T-helper 17 cell (primary cell): ENCODE measurements around the gene SNRNP25. TPM values are rescaled to one million over a fixed set of nuclear protein-coding genes. Genes with fewer than 3 reads are reported as not detected.
"Not testable (repeated sequence)": the region's sequence is repeated elsewhere in the genome, so short reads cannot be mapped to it uniquely, and the experiment has no call there.

Experiments used
- ATAC-seq: fragments of 150-1000 bp; cut with Tn5 transposase; 2 replicates; pipeline ENCODE4 v1.10.0; 2021; ENCODE audit warnings: mild to moderate bottlenecking, moderate library complexity
- DNase-seq, 3 donors: peaks; one replicate each; pipeline versions ENCODE4 v3.0.0 to v3.0.0-alpha.2; 2020 to 2021
- H3K9me3 ChIP-seq: one replicate; pipeline ENCODE4 v1.7.0; 2013; ENCODE audit warnings: low read length, mild to moderate bottlenecking; ENCODE audit not compliant: control insufficient read depth, poor library complexity, severe bottlenecking
- H3K27ac Mint-ChIP-seq: one replicate; pipeline ENCODE4 v1.8.0; 2022; ENCODE audit warnings: mild to moderate bottlenecking, moderate library complexity, mixed read lengths
- H3K27me3 Mint-ChIP-seq: one replicate; pipeline ENCODE4 v1.8.0; 2022; ENCODE audit warnings: mixed read lengths
- H3K36me3 Mint-ChIP-seq: one replicate; pipeline ENCODE4 v1.8.0; 2022; ENCODE audit warnings: low read depth, mixed read lengths
- H3K4me1 Mint-ChIP-seq: one replicate; pipeline ENCODE4 v1.8.0; 2022; ENCODE audit warnings: mild to moderate bottlenecking, mixed read lengths
- H3K4me3 Mint-ChIP-seq: one replicate; pipeline ENCODE4 v1.8.0; 2022; ENCODE audit warnings: mild to moderate bottlenecking, moderate library complexity, mixed read lengths
- total RNA-seq, 4 donors: library from RNA in 2 of 4; stranded (reverse) in 2 of 4; gene quantifications; one replicate each; pipeline ENCODE4 v1.2.3 and lab custom pipeline; 2022 to 2026

Gene SNRNP25
- total RNA-seq, 2 donors from 2014 or later: 6.5 to 7.3 TPM

DNA sequence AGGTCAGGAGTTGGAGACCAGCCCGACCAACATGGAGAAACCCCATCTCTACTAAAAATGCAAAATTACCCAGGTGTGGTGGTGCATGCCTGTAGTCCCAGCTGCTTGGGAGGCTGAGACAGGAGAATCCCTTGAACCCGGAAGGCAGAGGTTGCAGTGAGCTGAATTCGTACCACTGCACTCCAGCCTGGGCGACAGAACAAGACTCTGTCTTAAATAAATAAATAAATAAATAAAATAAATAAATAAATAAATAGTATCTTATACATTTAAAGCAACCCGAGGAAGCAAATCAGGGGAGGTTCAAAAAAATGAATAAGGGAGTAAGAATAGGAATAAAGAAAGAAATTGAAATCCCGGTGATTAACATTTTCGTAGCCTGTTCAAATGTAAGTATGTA is 7.1 kb upstream of the SNRNP25 start:
- H3K27me3 Mint-ChIP-seq, DNase-seq, H3K27ac Mint-ChIP-seq, H3K9me3 ChIP-seq, ATAC-seq, H3K4me3 Mint-ChIP-seq: not testable (repeated sequence)
- Mint-ChIP-seq H3K4me1 (peaks cover 26% of the 10 kb centered on the region), H3K36me3 (peaks cover 10% of the 10 kb centered on the region)

DNA sequence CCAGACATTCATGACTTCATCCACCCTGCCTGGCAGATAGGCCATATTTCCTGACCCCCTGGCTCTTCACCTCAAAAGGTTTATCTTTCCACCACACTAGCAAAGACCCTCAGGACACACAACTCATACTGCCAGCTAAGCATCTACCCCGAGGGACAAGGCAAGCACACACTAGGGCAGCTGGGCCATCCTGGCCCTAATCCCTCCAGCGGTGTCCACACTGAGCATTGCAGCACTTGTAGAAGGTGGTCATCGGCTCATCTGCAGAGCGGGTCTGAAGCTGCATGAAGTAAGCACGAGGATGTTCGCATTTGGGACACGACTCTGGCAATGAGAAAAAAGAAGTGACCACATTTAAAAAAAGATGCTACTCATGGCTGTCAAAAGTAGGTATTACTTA is 6.4 kb upstream of the SNRNP25 start:
- no peak overlapping the region for H3K4me3 Mint-ChIP-seq
- no peaks in the 10 kb centered on the region for H3K27me3 Mint-ChIP-seq
- H3K27ac Mint-ChIP-seq: no peak overlapping the region
- no peak for DNase-seq
- peaks cover 24% of the 10 kb centered on the region for H3K4me1 Mint-ChIP-seq
- peaks cover 6% of the 10 kb centered on the region for H3K36me3 Mint-ChIP-seq
- H3K9me3 ChIP-seq: no peaks in the 10 kb centered on the region
- ATAC-seq: no peak

DNA sequence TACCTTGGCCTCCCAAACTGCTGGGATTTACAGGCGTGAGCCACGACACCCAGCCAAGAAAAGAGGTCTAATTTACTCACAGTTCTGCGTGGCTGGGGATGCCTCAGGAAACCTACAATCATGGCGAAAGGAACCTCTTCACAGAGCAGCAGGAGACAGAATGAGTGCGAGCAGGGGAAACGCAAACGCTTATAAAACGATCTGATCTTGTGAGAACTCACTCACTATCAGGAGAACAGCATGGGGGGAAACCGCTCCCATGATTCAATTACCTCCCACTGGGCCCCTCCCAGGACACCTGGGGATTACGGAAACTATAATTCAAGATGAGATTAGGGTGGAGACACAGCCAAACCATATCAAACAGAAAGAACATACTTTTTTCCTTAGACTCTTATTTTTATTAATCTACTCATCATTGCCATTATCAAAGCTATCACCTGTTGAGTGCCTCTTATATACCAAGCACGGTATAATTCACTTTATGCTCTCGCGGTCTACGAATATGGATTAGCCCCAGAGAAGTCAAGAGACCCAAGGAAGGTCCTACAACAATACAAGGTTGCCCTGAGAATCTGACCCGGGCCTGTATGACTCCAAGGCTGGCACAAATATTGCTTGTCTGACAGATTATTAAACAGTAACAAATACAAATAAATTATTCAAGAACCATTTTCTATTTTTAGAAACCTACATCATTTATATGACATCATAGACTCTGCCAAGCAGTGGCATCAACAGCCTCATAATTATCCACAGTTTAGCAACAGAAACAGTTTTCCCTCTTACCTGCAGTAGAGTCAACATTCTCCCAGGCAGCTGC is 2.6 kb upstream of the SNRNP25 start:
- peak overlapping the region; percentile 34 for H3K27ac Mint-ChIP-seq
- ATAC-seq: no peak

DNA sequence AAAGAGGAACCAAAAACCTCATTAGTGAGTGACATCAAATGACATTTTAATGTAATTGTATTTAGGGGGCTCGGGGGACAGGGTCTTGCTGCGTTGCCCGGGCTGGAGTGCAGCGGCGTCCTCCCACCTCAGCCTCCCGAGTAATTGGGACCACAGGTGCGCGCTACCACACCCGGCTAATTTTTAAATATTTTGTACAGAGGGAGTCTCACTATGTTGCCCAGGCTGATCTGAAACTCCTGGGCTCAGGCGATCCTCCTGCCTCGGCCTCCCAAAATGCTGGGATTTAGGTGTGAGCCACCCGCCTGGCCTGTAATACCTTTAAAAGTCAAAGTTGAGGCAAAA is 581 bp downstream of the SNRNP25 start:
- H3K4me1 Mint-ChIP-seq: peaks cover 28% of the 10 kb centered on the region
- DNase-seq (no peak), ATAC-seq (no peak)
- H3K27me3 Mint-ChIP-seq: no peaks in the 10 kb centered on the region
- no peaks in the 10 kb centered on the region for H3K9me3 ChIP-seq
- H3K4me3 Mint-ChIP-seq: peak overlapping the region; percentile 98
- H3K36me3 Mint-ChIP-seq: peaks cover 4% of the 10 kb centered on the region
- no peak overlapping the region for H3K27ac Mint-ChIP-seq

More for the DNA sequence above, 2.6 kb upstream of the SNRNP25 start:
- no peaks in the 10 kb centered on the region for H3K36me3 Mint-ChIP-seq
- DNase-seq: no peak
- H3K9me3 ChIP-seq: no peaks in the 10 kb centered on the region
- H3K4me3 Mint-ChIP-seq: peak overlapping the region; percentile 98
- H3K4me1 Mint-ChIP-seq: peaks cover 24% of the 10 kb centered on the region
- H3K27me3 Mint-ChIP-seq: no peaks in the 10 kb centered on the region

DNA sequence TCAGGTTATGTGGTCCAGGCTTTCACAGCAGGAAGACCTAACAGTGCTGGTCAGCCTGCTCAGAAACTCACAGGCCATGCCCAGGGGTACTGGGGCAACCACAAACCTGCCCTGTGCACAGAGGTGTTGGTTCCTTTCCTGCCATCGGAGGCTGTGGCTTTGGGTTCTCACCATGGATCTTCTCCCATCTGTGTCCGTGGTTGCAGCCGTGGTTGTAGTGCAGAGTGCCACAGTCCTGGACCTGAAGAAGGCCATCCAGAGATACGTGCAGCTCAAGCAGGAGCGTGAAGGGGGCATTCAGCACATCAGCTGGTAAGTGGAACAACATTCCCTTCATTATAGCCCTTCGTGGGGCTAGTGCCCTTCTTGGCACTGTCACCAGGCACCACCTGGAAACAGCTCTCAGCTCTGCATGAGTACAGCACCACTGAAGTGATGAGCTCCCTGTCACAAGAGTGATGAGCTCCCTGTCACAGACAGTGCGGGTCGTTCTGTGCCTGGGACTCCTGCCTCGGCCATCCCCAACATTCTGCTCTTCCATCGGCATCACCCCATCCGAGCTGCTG is 2.0 kb downstream of the SNRNP25 start:
- Mint-ChIP-seq H3K27me3 (no peaks in the 10 kb centered on the region), H3K4me3 (peak overlapping the region; percentile 52), H3K27ac (no peak overlapping the region), H3K4me1 (peaks cover 24% of the 10 kb centered on the region), H3K36me3 (peaks cover 4% of the 10 kb centered on the region)
- no peaks in the 10 kb centered on the region for H3K9me3 ChIP-seq
- DNase-seq: no peak
- no peak for ATAC-seq

DNA sequence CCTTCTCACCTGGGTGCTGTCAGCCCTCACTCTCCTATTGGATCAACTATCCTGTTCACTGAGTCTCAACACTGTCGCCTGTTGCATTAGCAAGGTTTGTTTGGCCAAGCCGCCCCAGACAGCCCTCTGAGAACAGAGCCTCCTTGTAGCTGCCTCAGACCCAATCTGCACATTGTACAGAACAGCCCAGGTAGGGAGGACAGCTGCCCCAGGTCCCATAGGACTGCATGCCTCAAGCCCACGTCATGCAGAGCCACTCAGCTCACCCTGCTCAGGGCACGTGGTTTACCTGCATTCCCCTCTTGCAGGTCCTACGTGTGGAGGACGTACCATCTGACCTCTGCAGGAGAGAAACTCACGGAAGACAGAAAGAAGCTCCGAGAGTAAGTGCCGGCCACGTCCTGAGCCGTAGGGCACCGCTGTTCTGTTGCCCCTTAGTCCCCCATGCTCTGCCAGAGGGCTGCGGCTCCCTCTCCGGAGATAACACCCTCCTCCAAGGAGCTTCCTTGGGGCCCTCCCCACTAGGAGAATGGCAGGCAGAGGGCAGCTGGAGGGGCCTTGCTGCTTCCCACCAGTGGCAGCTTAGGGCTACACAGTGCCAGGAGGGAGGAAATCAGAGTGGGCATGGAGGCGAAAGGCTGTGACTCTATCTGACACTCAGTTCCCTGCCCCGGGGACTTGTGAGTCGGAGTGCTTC is 2.8 kb downstream of the SNRNP25 start:
- ATAC-seq (no peak), DNase-seq (no peak)
- Mint-ChIP-seq H3K4me3 (peak overlapping the region; percentile 52), H3K4me1 (peaks cover 17% of the 10 kb centered on the region), H3K27me3 (no peaks in the 10 kb centered on the region), H3K27ac (no peak overlapping the region), H3K36me3 (peaks cover 4% of the 10 kb centered on the region)
- H3K9me3 ChIP-seq: no peaks in the 10 kb centered on the region

DNA sequence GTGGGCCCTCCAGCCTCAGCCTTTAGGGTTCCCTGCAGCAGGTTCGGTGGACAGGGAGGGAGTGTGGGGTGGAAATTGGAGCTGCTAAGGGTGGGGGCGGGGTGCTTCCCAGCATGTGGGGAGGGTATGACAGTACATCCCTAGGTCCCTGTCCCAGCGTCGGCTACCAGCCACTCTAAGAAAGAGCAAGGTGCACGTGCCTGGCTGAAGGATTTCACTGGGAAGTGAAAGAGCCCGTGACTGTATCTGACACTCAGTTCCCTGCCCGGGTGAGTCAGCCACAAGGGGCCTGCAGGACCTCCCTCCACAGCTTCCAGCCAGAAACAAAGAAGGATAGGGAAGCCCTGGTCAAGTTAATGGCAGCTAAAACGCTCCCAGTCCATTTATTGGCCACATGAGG is 4.1 kb downstream of the SNRNP25 start:
- H3K4me3 Mint-ChIP-seq: no peak overlapping the region
- no peak for ATAC-seq
- peaks cover 11% of the 10 kb centered on the region for H3K4me1 Mint-ChIP-seq

DNA sequence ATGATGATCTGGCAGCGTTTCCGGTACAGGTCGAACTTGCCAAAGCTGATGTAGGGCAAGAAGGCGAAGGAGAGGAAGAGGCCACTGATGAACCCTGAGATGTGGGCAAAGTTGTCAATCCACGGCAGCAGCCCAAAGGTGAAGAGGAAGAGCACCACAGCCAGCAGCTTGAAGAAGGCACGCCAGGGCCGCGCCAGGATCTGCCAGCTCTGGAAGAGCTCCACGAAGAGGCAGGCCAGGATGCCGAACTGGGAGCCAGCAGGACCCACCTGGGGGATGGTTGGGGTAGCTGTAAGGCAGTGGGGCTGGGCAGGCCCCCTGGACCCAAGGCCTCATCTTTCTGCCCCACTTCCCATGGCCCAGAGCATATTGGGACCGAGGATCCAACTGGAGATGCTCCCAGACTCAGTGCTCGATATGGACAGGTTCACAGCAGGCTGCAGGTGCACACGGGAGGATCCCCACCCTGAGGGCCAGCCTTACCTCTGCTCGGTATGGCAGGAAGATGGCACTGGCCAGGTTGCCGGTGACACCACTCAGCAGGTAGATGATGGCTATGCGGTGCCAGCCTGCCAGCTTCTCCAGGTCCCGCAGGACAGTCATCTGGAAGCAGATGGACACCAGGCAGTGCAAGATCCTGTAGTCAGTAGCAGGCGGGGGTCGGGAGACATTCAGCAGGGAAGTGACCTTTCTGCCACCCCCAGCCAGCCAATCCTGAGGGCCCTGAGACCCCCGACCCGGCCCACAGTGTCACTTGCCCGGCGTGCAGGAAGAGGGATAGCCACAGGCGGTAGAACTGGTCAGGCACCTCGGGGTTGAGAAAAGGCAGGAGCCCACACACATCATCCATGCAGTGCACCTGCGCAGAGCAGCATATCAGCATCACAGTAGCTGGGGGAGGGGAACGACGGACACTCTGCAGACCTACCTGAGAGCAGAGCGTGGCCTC is 5.1 kb downstream of the SNRNP25 start:
- DNase-seq (no peak), ATAC-seq (no peak)
- Mint-ChIP-seq H3K4me1 (peaks cover 6% of the 10 kb centered on the region), H3K27ac (no peak overlapping the region), H3K36me3 (peaks cover 4% of the 10 kb centered on the region), H3K27me3 (no peaks in the 10 kb centered on the region), H3K4me3 (no peak overlapping the region)
- H3K9me3 ChIP-seq: no peaks in the 10 kb centered on the region

More for the DNA sequence above, 4.1 kb downstream of the SNRNP25 start:
- peaks cover 4% of the 10 kb centered on the region for H3K36me3 Mint-ChIP-seq
- no peaks in the 10 kb centered on the region for H3K27me3 Mint-ChIP-seq
- no peak for DNase-seq
- H3K27ac Mint-ChIP-seq: no peak overlapping the region
- H3K9me3 ChIP-seq: no peaks in the 10 kb centered on the region

DNA sequence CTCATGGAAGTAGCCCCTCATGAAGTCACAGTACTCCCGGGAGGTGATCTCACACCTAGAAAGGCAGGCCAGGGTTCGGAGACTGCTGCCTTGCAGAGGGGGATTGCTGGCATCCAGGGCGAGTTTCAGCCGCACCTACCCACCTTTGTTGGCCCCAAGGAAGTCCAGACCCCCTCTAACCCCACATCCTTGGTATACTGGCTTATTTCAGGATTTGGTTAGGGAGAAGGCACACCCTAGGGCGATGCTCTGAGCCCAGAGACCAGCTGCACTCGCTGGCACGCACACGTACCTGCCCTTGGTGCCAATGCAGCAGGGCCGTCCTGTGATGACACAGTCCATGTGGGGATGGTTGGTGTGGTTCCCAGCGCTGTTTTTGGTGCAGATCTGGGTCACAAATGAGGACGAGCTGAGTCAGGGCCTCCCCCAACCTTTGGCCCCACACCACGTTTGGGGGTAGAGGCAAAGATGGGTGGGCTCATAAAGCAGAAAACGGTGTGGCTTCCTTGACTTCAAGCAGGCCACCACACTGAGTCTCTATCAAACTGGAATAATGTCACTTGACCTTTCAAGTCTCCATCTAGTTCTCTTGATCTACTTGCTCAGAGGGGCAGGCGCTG is 5.9 kb downstream of the SNRNP25 start:
- H3K27ac Mint-ChIP-seq: no peak overlapping the region

DNA sequence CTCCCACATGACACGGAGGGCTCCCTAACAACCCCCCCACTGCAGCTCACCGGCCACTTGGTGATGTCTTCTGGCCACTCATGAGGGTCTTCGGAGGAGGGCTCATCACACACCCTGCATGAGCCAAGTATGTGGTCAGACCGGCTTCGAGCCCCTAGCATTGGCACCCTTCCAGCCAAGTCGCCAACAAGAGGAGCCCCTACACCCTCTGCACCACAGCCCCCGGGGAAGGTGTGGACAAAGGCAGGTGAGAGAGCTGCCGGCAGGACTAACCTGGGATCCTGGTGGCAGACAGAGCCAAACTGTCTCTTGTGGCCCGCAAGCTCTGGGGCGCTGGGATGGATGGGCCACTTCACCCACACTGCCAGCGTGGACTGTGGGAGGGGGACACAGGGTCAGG is 6.5 kb downstream of the SNRNP25 start:
- Mint-ChIP-seq H3K27ac (no peak overlapping the region), H3K36me3 (peaks cover 4% of the 10 kb centered on the region), H3K4me1 (peaks cover 9% of the 10 kb centered on the region), H3K4me3 (no peak overlapping the region), H3K27me3 (no peaks in the 10 kb centered on the region)
- ATAC-seq (no peak), DNase-seq (no peak)
- no peaks in the 10 kb centered on the region for H3K9me3 ChIP-seq

More for the DNA sequence above, 5.9 kb downstream of the SNRNP25 start:
- H3K4me3 Mint-ChIP-seq: no peak overlapping the region
- no peaks in the 10 kb centered on the region for H3K9me3 ChIP-seq
- no peak for DNase-seq
- H3K4me1 Mint-ChIP-seq: peaks cover 9% of the 10 kb centered on the region
- peaks cover 4% of the 10 kb centered on the region for H3K36me3 Mint-ChIP-seq
- no peak for ATAC-seq
- H3K27me3 Mint-ChIP-seq: no peaks in the 10 kb centered on the region

DNA sequence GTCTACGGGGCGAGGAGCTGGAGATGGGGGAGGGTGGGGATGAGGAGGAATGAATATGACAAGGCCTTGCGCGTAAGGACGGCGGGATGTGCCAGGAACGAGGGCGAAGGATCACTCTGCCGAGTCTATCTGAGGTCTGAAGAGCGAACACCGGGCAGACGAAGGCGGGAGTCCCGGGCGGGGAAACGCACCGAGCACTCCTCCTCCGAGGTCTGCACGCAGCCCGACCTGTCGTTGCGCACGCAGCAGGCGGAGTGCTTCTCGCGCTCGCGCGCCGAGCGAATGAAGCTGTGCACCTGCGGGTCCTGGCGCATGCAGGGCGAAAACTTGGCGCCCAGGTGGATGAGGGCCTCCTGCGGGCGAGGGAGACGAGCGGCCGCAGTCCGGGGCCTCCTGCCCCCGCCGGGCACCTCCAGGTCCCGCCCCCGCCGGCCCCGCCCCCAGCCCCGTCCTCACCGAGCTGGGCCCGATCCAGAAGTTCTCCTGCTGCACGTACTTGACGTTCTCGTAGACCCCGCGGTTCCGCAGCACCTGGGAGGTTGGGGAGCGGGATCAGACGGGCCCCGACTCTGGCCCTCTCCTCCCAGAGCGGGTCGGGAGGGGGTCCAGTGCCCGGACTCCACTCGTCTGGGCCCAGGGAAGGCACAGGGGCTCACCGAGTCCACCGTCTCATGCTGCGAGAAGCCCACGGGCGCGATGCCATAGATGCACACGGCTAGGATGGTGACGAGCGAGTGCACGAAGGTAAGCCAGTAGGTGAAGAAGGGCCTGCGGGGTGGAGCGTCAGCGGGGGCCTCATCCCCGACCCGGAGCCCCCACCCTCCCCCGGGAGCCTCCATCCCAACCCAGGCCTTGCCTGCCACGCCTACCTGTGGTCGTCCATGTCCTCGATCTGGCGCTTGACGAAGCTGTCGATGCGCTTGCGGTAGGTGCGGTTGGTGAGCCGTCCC is 7.6 kb downstream of the SNRNP25 start:
- H3K27ac Mint-ChIP-seq: no peak overlapping the region

DNA sequence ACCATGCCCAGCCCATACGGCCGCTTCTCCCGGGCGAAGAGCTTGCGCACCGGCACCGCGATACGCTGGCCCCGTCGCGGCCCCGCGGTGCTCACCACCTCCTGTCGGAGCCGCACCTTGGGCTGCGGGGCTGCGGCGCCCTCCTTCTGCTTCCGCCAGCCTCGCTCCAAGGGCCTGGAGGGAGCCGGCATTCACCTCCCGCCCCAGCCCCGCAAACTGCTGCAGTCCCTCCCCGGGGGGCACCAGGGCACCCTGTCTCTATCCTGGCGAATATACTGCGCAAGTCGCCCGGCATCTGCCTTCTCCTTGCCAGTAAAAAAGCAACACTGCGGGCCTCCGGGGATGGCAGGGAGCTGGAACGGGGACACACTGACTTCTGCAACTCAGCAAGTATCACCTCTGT is 8.3 kb downstream of the SNRNP25 start:
- no peaks in the 10 kb centered on the region for H3K9me3 ChIP-seq
- no peaks in the 10 kb centered on the region for H3K27me3 Mint-ChIP-seq
- H3K4me1 Mint-ChIP-seq: peaks cover 12% of the 10 kb centered on the region
- DNase-seq (no peak), ATAC-seq (no peak)
- H3K4me3 Mint-ChIP-seq: no peak overlapping the region
- peaks cover 4% of the 10 kb centered on the region for H3K36me3 Mint-ChIP-seq
- H3K27ac Mint-ChIP-seq: no peak overlapping the region

More for the DNA sequence above, 7.6 kb downstream of the SNRNP25 start:
- DNase-seq (no peak), ATAC-seq (no peak)
- H3K36me3 Mint-ChIP-seq: peaks cover 4% of the 10 kb centered on the region
- no peak overlapping the region for H3K4me3 Mint-ChIP-seq
- no peaks in the 10 kb centered on the region for H3K27me3 Mint-ChIP-seq
- H3K9me3 ChIP-seq: no peaks in the 10 kb centered on the region
- peaks cover 12% of the 10 kb centered on the region for H3K4me1 Mint-ChIP-seq
